IMR-90 (cell line): ENCODE measurements around the gene IPO13.

ENCODE experiments used
- BHLHE40 ChIP-seq: fragments of 150-350 bp; IDR thresholded peaks from 2 replicates; pipeline ENCODE4 v1.6.1; 2016; ENCODE audit warnings: mild to moderate bottlenecking, low read depth, low read length
- CEBPB ChIP-seq: IDR thresholded peaks from 2 replicates; pipeline ENCODE4 v1.6.1; 2012; ENCODE audit warnings: low read depth, low read length, improper control_type of control experiment
- CTCF ChIP-seq: conservative IDR thresholded peaks from 2 replicates; pipeline ENCODE4 v1.5.1; 2012; ENCODE audit warnings: mild to moderate bottlenecking, low read depth, low read length, improper control_type of control experiment
- MAFK ChIP-seq: IDR thresholded peaks from 2 replicates; pipeline ENCODE4 v1.6.1; 2012; ENCODE audit warnings: low read depth, low read length, improper control_type of control experiment
- MAZ ChIP-seq: IDR thresholded peaks from 2 replicates; pipeline ENCODE4 v1.6.1; 2012; ENCODE audit warnings: low read depth, mild to moderate bottlenecking, low read length, improper control_type of control experiment, moderate library complexity, borderline replicate concordance
- MXI1 ChIP-seq: IDR thresholded peaks from 2 replicates; pipeline ENCODE4 v1.6.1; 2012; ENCODE audit warnings: low read depth, mild to moderate bottlenecking, low read length, moderate library complexity, borderline replicate concordance
- POLR2A ChIP-seq: IDR thresholded peaks from 2 replicates; pipeline ENCODE4 v1.6.1; 2012; ENCODE audit warnings: mild to moderate bottlenecking, low read depth, low read length
- RAD21 ChIP-seq: IDR thresholded peaks from 2 replicates; pipeline ENCODE4 v1.6.1; 2012; ENCODE audit warnings: low read length, improper control_type of control experiment
- RCOR1 ChIP-seq: IDR thresholded peaks from 2 replicates; pipeline ENCODE4 v1.6.1; 2012; ENCODE audit warnings: mild to moderate bottlenecking, low read length, improper control_type of control experiment; ENCODE audit not compliant: insufficient replicate concordance
- RFX5 ChIP-seq: IDR thresholded peaks from 2 replicates; pipeline ENCODE4 v1.8.0; 2012; ENCODE audit warnings: low read depth, mild to moderate bottlenecking, low read length, moderate library complexity
- SMC3 ChIP-seq: fragments of 150-350 bp; IDR thresholded peaks from 2 replicates; pipeline ENCODE4 v1.6.1; 2016; ENCODE audit warnings: low read depth, mild to moderate bottlenecking, antibody characterized with exemption, low read length, moderate library complexity
- USF2 ChIP-seq: fragments of 150-350 bp; IDR thresholded peaks from 2 replicates; pipeline ENCODE4 v1.6.1; 2017; ENCODE audit warnings: mild to moderate bottlenecking, antibody characterized with exemption, low read length, low read depth
- TF ChIP-seq, protein P1 (sequence below): fragments of 150-350 bp; IDR thresholded peaks from 2 replicates; pipeline ENCODE4 v1.6.1; 2016; ENCODE audit warnings: low read depth, mild to moderate bottlenecking, low read length, moderate library complexity, borderline replicate concordance

DNA sequence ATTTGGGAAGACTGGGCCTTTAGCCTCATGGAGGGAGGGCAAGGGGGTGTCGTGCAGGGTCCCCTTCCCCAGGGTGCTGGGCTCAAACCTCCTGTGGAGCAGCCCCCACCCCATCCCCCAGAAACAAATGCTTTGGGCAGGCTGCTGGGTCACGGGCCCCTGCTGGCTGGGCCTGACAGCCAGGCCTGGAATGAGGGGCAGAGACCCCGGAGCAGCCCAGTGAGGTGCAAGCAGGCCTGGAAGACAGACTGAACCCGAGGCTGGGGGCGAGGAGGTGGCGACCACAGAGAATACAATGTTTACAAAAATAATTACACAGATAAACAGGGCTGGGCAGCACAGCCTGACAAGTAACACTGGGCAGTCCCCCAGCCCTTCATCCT lies 50.0 kb downstream of the IPO13 start:
- no peak for TF ChIP-seq CTCF
- no peak for TF ChIP-seq RAD21
- no peak for TF ChIP-seq POLR2A
- no peak for TF ChIP-seq SMC3
- TF ChIP-seq BHLHE40, result no peak
- TF ChIP-seq, protein P1, sequence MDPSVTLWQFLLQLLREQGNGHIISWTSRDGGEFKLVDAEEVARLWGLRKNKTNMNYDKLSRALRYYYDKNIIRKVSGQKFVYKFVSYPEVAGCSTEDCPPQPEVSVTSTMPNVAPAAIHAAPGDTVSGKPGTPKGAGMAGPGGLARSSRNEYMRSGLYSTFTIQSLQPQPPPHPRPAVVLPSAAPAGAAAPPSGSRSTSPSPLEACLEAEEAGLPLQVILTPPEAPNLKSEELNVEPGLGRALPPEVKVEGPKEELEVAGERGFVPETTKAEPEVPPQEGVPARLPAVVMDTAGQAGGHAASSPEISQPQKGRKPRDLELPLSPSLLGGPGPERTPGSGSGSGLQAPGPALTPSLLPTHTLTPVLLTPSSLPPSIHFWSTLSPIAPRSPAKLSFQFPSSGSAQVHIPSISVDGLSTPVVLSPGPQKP, result no peak
- no peak for TF ChIP-seq CEBPB
- TF ChIP-seq RFX5, result no peak
- no peak for TF ChIP-seq MAZ
- TF ChIP-seq USF2, result no peak
- no peak for TF ChIP-seq MAFK
- no peak for TF ChIP-seq MXI1
- no peak for TF ChIP-seq RCOR1
